Activated CD8-positive, alpha-beta memory T cell treated with anti-CD3 and anti-CD28 coated beads for 1 hour (primary cell): ENCODE results near the gene NLRC3.
A peak's percentile ranks its signal among the peaks of the same experiment; 100 is the strongest.

Source experiments
- DNase-seq, 2 donors: peaks; one replicate each; pipeline ENCODE4 v3.0.0-alpha.2; 2020; ENCODE audit warnings: low read depth in 1 of 2; ENCODE audit errors: extremely low read depth in 1 of 2

NLRC3 gene

GRCh38 chr16:3580251-3580651 lies 3.0 kb upstream of the NLRC3 start:
- DNase-seq: no peak

DNA sequence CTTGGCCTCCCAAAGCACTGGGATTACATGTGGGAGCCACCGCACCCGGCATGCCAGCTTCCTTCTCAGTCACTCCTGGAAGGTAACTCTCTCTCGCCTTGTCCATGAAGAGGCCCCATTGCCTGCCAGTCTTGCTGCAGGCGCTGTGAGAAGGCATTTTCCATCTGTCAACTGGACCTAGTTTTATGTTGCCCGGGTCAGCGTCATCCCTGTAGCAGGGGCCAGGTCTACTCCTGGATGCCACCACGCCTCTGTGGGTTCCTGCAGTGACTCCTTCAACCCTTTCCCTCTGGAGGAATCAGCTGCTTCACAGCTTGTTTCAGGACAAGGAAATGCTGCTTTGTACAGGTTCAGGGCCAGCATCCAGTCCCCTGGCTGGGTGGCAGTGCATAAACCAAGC lies 2.6 kb upstream of the NLRC3 start:
- no peak for DNase-seq

GRCh38 chr16:3578610-3579551 lies 1.7 kb upstream of the NLRC3 start:
- DNase-seq: peak in 1 of 2 donors; percentile 41

GRCh38 chr16:3578121-3578520 lies 918 bp upstream of the NLRC3 start:
- peak in 1 of 2 donors; percentile 19 for DNase-seq

DNA sequence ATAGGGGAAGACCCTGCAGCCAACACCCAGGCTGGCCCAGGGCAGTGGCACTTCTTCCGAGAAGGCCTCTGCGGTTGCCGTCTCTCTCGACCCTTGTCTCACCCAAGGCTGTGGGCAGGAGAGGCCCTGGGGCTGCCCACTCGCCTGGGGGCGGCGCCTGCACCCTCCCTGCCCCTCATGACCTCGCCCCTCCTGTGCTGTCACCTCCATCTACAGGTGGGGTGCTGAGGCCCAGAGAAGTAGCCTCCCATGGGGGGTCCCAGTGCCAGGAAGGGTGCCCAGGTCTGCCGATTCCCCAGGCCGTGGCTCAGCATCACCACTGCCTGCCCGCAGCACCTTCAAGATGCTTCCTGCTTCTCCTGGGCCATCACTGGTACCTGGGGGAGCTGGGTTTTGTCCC lies 992 bp downstream of the NLRC3 start:
- no peak for DNase-seq

- DNase-seq: no peak
Measured at GRCh38 chr16:3575491-3575890, 1.7 kb downstream of the NLRC3 start.

DNA sequence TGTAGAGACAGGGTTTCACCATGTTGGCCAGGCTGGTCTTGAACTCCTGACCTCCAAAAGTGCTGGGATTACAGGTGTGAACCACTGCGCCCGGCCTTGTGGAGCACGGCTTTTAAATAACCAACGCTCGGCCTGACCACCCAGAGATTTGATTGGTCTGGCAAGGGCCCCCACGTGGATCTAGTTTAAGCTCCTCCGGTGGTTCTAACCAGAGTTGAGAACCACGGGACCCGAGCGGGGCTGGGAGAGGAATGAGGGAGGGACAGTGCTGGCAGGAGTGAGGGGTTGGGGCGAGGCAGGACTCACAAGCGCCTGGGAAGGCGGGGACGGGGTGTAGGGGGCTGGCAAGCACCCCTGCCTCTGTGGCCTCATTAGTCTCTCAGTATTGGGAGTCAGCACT lies 3.0 kb downstream of the NLRC3 start:
- no peak for DNase-seq

DNA sequence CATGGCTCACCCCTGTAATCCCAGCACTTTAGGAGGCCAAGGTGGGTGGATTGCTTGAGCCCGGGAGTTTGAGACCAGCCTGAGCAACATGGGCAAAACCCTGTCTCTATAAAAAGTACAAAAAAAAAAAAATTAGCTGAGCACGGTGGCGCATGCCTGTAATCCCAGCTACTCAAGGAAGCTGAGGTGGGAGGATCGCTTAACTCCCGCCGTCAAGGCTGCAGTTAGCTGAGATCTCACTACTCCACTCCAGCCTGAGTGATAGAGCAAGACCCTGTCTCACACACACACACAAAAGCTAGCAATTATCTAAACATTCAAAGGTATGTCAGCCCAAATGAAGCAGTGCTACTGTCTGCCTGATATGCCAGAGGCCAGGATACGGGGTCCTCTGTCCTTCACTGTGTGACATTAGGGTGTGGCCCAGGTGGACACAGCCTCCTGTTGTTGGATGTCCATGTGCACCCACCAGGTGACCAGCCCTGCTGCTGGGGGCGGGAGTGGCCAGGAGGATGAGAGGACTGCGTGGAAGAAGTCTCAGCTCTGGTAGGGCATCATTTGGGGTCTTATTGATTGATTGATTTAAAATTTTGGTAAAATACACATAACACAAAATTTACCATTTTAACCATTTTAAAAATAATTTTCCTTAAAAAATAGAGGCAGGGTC lies 3.9 kb downstream of the NLRC3 start:
- no peak for DNase-seq

- DNase-seq: no peak
Measured at GRCh38 chr16:3570420-3571062, 6.7 kb downstream of the NLRC3 start.

DNA sequence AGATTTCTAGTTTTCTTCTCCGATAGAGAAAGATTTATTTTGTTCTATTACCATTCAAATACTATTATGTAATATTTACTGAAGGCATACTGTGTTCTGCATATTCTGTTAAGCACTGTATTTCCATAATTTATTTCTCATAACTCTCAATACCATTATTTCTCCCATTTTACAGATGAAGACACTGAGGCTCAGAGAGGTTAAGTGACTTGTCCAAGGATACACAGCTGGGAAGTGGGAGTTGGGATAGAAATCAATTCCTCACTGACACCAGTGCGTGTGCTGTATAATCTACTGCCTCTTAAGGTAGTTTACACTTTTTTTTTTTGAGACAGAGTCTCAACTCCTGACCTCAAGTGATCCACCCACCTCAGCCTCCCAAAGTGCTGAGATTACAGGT lies 7.4 kb downstream of the NLRC3 start:
- DNase-seq: no peak

DNA sequence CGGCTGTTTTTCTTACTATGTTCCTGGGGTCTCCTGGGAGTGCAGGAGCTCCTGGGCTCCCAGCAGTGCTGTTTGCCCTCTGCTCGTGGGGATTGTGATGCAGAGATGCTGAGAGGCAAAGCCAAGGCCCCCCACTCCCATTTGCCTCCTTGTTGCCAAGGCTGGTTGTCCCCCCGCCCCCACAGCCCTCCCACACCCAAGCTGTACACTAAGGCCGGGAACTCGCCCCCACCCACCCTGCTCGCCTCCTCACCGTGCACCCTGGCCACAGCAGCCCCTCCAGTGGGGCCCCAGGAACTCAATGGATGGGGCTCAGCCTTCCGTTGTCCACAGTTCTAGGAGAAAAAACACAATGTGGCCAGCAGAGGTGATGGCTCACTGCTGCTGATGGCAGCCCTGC lies 10.2 kb downstream of the NLRC3 start:
- no peak for DNase-seq

- no peak for DNase-seq
Measured at GRCh38 chr16:3564889-3565141, 12.4 kb downstream of the NLRC3 start.

- no peak for DNase-seq
Measured at GRCh38 chr16:3564130-3564888, 12.9 kb downstream of the NLRC3 start.

- no peak for DNase-seq
Measured at GRCh38 chr16:3562914-3563480, 14.2 kb downstream of the NLRC3 start.

DNA sequence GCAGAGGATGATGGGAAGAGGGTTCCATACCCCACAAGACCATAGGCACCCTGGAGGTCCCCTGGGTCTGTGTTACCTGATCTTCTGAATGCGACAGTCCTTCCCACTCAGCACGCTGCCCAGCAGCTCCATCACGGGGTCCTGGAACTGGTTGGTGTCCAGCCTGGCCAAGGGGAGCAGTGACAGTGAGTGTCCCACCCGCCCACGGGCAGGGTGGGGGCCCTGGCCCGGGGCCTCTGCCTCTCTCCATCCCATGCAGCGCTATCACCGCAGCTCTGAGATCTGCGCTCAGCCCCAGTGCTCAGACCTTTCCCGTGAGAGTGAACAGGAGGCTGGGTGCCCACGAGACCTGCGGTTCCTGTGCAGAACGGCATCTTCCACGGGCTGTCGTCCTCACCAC lies 15.6 kb downstream of the NLRC3 start:
- no peak for DNase-seq

GRCh38 chr16:3554351-3554928 lies 22.8 kb downstream of the NLRC3 start:
- DNase-seq: no peak

DNA sequence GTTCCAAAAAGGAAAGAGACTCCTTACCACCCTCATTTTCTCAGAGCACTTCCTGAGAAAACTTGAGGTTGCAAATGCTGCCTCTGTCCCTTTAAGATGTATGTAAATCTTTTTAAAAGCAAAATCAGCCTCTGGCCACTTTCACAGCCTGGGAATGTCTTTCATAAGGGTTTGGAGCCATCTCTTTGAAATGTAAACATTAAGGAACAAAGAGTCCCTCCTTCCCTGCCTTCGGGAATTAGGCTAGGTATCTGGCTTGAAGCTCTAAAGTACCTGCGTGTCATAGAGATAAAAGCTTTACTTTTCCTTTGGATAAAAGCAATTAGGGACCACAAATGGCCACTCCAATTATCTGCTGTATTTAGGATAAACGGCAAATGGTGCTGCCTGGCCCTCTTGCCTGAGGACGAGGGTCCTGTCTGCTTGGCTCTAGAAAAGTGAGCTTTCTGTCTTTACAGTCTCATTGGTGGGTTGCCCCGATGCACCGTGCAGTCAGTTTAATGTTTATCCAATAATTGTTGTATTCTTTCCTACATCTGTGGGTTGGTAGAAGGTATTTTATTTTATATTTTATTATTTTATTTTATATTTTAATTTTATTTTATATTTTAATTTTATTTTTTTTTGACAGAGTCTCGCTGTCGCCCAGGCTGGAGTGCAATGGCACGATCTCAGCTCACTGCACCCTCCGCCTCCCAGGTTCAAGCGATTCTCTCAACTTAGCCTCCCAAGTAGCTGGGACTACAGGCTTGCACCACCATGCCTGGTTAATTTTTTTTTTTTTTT lies 23.9 kb downstream of the NLRC3 start:
- no peak for DNase-seq

- no peak for DNase-seq
Measured at GRCh38 chr16:3550851-3551847, 26.1 kb downstream of the NLRC3 start.

GRCh38 chr16:3549906-3550305 lies 27.3 kb downstream of the NLRC3 start:
- no peak for DNase-seq
